ENCODE data around the gene FAM227B.
"Not testable (repeated sequence)": the region's sequence is repeated elsewhere in the genome, so short reads cannot be mapped to it uniquely, and the experiment has no call there.

The FAM227B gene

DNA sequence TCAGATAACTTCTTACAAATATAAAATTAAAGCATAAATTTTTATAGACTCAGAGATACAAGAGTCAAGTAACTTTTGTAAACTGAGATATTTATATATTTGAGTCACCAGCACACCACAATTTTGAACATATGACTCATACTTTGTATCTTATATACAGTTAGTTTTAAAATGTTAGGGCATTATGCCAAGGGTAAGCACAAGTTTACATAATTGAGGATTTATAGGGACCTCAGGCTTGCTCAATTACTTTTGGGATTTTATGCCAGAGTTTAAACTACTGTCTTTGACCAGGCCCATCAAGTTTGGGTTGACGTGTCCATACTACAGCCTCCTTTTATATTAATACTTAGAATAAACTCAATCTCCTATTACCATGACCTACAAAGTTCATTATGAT, 205.0 kb downstream of the FAM227B start:
- no peak for DNase-seq
- in situ Hi-C loops (cut with HindIII; ENCODE audit: low pct_ligation_motif_present, low pct_unique_long_range_greater_than_20kb, low sequenced_read_pairs) = no loop called here

DNA sequence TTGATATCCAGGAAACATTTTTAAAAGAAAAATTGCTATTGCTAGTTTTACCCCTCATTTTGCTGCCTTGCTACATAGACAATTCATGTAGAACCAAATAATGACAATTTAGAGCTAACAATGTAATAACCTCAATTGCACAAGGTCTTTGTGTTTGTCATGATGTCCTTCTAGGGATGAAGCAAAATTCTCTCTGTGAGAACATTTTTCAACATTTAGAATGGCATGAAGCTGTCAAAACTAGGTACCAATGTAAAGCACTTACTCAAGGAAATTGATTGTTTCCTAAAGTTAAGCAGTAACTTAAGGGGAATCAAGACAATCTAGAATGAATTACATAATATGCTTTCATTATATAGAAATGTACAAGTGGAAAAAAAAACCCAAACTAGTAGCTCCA, 205.5 kb downstream of the FAM227B start:
- in situ Hi-C loops (cut with HindIII; ENCODE audit: low pct_ligation_motif_present, low pct_unique_long_range_greater_than_20kb, low sequenced_read_pairs) = no loop called here
- no peak for DNase-seq

DNA sequence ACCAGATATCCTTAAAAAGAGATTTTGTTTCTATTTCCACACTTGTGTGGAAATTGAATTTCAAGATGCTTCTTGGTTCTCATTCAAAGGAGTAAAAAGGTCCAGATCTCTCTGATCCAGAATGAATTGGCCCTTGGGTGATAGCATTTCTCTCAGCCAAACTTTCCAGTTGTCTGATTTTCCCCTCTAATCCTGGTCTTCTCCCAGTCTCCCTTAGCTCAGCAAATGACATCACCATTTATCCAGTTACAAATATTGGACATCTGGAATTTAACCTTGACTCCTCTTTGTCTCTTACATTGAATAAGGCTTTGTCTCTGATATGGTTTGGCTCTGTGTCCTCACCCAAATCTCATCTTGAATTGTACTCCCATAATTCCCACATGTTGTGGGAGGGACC, 207.8 kb downstream of the FAM227B start:
- in situ Hi-C loops (cut with HindIII; ENCODE audit: low pct_ligation_motif_present, low pct_unique_long_range_greater_than_20kb, low sequenced_read_pairs) = no loop called here
- no peak for DNase-seq

DNA sequence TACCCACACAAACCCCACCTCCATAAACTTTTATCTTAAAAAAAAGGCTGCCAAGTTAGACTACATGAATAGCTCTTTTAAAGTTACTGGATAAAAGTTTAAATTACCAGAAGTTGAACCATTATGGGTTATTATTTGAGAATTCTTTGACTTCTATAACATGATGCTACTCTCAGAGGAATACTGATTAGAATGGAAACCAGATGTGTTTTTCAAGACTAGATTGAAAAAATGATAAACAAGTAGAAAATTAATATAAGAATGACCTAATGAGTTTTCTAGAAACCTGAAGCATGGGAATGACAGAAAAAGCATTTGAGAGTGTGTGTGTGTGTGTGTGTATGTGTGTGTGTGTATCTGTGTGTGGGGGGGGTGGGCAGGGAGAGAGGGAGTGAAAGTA, 210.0 kb downstream of the FAM227B start:
- DNase-seq = no peak
- in situ Hi-C loops (cut with HindIII; ENCODE audit: low pct_ligation_motif_present, low pct_unique_long_range_greater_than_20kb, low sequenced_read_pairs) = no loop called here

DNA sequence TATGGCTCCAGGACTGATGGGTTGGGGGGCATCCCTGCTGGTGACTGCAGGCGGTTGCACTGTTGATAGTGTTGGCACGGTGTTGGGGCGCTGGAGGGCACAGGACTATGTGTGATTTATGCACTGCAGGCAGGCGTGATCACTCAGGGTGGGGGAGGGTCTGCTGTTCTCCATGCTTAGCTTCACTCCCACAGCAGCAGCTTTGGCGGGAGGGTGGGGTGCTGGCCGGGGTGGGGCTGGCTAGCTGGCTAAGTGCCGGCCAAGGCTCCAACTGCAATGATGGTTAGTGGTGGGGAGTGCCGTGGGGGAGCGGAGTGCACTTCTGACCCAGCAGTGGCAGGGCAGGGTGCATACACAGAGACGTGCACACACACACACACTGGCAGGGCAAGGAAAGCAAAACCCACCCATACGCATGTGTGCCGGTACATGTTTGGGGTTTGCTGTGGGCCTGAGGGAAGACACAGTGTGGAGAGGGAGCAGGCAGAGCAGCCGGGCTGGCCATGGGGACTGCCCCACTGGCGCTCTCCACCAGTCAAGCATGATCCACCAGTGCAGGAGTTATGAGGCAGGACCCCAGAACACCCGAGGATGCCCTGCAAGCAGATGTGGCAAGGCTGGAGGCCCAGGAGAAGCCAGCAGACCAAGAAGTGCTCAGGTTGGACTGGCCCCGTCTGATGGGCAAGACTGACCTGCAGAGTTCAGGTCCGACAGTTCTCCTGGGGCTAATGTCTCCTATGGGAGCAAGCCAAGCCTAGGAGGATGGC, 214.1 kb downstream of the FAM227B start:
- in situ Hi-C loops (cut with HindIII; ENCODE audit: low pct_ligation_motif_present, low pct_unique_long_range_greater_than_20kb, low sequenced_read_pairs) = no loop called here
- DNase-seq = no peak

DNA sequence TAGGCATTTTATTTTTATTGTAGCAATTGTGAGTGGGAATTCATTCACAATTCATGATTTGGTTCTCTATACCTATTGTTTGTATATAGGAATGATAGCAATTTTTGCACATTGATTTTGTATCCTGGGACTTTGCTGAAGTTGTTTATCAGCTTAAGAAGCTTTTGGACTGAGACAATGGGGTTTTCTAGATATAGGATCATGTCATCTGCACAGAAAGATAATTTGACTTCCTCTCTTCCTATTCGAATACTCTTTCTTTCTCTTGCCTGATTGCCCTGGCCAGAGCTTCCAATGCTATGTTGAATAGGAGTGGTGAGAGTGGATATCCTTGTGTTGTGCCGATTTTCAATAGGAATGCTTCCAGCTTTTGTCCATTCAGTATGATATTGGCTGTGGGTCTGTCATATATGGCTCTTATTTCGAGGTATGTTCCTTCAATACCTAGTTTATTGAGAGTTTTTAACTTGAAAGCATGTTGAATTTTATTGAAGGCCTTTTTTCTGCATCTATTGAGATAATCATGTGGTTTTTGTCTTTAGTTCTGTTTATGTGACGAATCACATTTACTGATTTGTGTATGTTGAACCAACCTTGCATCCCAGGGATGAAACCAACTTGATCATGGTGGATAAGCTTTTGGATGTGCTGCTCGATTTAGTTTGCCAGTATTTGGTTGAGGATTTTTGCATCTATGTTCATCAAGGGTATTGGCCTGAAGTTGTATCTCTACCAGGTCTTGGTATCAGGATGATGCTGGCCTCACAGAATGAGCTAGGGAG, 217.9 kb downstream of the FAM227B start:
- DNase-seq; in situ Hi-C loops (cut with HindIII; ENCODE audit: low pct_ligation_motif_present, low pct_unique_long_range_greater_than_20kb, low sequenced_read_pairs): not testable (repeated sequence)

DNA sequence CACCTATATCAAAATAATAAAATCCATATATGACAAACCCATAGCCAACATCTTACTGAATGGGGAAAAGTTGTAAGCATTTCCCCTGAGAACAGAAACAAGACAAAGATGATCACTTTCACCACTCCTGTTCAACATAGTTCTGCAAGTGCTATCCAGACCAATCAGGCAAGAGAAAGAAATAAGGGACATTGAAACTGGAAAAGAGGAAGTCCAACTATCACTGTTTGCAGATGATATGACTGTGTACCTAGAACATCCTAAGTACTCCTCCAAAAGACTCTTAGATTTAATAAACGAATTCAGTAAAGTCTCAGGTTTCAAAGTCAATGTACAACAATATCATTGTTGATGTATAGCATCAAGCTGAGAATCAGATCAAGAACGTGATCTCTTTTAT, 233.1 kb downstream of the FAM227B start:
- in situ Hi-C loops (cut with HindIII; ENCODE audit: low pct_ligation_motif_present, low pct_unique_long_range_greater_than_20kb, low sequenced_read_pairs) = no loop called here
- DNase-seq = no peak

DNA sequence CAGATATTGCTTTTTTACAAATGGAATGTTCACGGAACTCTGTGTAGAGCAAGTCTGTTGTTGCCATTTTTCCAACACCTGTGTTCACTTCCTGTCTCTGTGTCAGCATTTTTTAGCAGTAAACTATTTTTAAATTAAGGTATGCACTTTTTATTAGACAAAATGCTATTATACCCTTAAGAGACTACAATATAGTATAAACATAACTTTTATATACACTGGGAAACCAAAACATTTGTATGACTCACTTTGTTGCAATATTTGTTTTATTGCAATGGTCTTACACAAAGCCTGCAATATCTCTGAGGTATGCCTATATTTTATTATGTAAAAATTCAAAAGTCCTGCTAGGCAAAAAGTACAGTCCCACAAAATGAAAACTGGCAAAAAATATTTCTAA, 237.4 kb downstream of the FAM227B start:
- DNase-seq = no peak
- in situ Hi-C loops (cut with HindIII; ENCODE audit: low pct_ligation_motif_present, low pct_unique_long_range_greater_than_20kb, low sequenced_read_pairs) = no loop called here

DNA sequence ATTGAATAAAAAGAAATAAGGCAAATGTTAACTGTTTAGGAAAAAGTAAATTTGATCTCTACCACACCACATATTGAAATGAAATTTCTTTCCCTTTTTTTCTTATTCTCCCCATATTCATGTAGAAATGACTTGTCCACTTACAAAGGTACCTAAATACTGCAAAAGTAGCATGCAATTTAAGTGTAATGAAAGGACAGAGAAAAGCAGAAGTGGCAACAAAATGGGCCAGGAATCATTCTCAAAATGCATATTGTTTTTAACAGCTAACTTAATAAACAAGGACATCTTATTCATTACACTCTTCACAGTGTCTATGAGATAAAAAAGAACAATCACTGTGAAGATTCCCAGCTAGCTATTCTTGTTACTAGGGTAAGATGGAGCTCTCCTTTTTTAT, 238.2 kb downstream of the FAM227B start:
- in situ Hi-C loops (cut with HindIII; ENCODE audit: low pct_ligation_motif_present, low pct_unique_long_range_greater_than_20kb, low sequenced_read_pairs) = no loop called here
- DNase-seq = no peak

DNA sequence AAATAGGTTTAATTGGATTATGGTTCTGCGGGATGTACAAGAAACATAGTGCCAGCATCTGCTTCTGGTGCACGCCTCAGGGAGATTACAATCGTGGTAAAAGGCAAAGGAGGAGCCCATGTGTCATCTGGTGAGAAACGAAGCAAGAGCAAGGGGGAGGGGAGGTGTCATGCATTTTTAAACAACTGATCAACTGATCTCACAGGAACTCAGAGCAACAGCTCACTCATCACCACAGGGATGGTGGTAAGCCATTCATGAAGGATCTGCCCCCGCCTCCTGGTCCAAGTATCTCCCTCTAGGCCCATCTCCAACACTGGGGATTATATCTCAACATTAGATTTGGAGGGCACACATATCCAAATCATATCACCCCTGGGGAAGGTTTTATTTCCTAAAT, 239.7 kb downstream of the FAM227B start:
- in situ Hi-C loops (cut with HindIII; ENCODE audit: low pct_ligation_motif_present, low pct_unique_long_range_greater_than_20kb, low sequenced_read_pairs) = no loop called here

DNA sequence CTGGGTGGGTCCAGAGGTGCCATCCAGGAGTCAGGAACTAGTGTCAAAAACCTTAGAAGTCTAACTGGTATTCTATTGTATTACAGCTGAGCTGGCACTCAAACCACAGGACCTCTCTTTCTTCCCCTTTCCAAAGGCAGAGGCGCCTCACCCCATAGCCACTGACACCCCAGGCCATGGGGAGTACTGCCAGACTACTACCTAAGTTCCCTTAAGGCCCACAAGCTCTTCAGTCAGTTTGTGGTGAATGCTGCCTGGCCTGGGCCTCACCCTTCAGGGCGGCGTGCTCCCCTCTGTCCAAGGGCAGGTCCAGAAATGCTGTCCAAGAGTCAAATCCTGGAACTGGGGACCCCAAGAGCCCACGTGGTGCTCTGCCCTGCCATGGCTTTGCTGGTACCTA, 240.6 kb downstream of the FAM227B start:
- in situ Hi-C loops (cut with HindIII; ENCODE audit: low pct_ligation_motif_present, low pct_unique_long_range_greater_than_20kb, low sequenced_read_pairs) = no loop called here
- no peak for DNase-seq

More for the DNA sequence above, 239.7 kb downstream of the FAM227B start:
- DNase-seq = no peak

DNA sequence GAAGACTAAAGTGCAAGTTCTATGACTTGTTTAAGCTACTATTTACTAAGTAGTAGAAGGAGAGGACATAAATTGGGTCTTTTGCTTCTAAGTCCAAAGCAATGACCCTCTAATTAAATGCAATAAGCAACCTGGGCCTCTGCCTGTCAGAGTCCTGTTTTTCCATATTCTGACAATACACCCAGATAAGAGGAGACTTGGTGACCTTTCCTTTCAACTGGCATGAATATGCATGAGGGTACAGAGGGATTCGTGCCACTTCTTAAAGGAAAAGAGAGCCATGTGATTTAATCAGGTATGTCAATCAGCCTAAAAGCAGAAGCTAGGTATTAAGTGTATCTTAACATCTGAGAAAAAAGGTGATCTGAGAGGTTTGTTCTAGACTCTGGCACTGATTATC, 248.3 kb downstream of the FAM227B start:
- in situ Hi-C loops (cut with HindIII; ENCODE audit: low pct_ligation_motif_present, low pct_unique_long_range_greater_than_20kb, low sequenced_read_pairs) = no loop called here

DNA sequence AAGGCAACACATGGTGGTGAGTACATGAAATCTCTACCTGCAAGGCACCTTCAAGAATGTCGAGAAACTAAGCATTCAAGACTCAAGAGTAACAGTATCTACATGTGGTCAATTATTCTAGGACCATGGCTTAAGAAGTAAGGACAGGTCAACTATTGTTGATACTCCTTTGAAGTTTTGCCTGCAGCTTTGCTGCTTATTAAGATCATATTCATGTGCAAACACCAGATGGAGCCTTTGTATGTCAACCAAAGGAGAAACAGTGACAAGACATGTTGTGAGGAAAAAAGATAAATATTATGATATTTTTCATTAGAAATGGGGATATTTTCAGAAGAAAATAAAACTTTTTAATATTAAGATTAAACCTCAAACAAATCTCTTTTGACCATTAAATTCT, 249.8 kb downstream of the FAM227B start:
- DNase-seq = peak; percentile 22
- in situ Hi-C loops (cut with HindIII; ENCODE audit: low pct_ligation_motif_present, low pct_unique_long_range_greater_than_20kb, low sequenced_read_pairs) = no loop called here

More for the DNA sequence above, 248.3 kb downstream of the FAM227B start:
- no peak for DNase-seq

DNA sequence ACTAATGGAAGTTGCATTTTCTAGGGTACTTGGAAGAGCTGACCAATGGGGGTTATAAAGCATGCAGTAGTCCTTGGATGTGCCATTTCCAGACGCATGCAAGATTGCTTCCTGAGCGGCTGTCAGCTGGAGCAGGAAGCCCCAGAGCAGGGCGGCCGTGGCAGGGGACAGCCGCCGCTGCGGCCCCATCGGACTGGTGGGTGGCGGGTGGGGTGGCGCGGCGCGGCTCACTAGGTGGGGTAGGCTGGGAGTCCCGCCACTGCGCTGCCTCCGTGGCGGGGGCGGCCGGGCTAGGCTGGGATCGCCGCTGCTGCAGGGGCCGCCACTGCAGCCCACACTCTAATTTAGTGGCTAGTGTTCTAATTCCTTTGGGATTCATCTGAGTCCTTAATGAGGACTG, 254.1 kb downstream of the FAM227B start:
- in situ Hi-C loops (cut with HindIII; ENCODE audit: low pct_ligation_motif_present, low pct_unique_long_range_greater_than_20kb, low sequenced_read_pairs) = no loop called here
- DNase-seq = no peak

DNA sequence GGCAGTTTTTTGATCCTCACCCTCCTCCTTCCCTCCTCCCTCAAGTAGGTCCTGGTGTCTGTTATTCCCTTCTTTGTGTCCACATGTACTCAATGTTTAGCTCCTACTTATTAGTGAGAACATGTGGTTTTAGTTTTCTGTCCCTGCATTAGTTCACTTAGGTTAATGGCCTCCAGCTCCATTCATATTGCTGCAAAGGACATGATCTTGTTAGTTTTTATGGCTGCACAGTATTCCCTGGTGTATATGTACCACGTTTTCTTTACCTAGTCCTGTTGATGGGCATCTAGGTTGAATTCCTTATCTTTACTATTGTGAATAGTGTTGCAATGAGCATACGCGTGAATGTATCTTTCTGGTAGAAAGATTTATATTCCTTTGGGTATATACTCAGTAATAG, 259.2 kb downstream of the FAM227B start:
- no peak for DNase-seq
- in situ Hi-C loops (cut with HindIII; ENCODE audit: low pct_ligation_motif_present, low pct_unique_long_range_greater_than_20kb, low sequenced_read_pairs) = no loop called here

DNA sequence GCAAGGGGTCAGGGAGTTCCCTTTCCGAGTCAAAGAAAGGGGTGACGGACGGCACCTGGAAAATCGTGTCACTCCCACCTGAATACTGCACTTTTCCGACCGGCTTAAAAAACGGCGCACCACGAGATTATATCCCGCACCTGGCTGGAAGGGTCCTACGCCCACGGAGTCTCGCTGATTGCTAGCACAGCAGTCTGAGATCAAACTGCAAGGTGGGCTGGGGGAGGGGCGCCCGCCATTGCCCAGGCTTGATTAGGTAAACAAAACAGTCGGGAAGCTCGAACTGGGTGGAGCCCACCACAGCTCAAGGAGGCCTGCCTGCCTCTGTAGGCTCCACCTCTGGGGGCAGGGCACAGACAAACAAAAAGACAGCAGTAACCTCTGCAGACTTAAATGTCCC, 266.2 kb downstream of the FAM227B start:
- in situ Hi-C loops (cut with HindIII; ENCODE audit: low pct_ligation_motif_present, low pct_unique_long_range_greater_than_20kb, low sequenced_read_pairs); DNase-seq: not testable (repeated sequence)

DNA sequence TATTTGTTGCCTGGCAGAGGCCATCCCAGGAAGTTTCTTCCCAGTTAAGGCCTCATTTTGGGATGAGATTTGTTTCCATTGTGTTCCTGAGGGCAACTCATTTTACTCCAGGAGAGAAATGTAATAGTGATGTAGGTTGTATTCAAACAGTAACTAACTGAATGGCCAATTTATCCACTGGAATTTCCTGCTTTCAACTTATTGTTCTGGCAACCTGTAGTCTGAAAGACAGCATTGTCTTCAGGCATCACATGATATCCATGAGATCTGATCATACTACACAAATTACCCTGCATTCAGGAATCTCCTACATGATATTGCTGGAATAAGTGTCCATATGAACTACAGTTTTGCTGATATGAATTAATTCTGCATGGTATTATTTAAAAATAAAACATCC, 277.1 kb downstream of the FAM227B start:
- in situ Hi-C loops (cut with HindIII; ENCODE audit: low pct_ligation_motif_present, low pct_unique_long_range_greater_than_20kb, low sequenced_read_pairs) = no loop called here

DNA sequence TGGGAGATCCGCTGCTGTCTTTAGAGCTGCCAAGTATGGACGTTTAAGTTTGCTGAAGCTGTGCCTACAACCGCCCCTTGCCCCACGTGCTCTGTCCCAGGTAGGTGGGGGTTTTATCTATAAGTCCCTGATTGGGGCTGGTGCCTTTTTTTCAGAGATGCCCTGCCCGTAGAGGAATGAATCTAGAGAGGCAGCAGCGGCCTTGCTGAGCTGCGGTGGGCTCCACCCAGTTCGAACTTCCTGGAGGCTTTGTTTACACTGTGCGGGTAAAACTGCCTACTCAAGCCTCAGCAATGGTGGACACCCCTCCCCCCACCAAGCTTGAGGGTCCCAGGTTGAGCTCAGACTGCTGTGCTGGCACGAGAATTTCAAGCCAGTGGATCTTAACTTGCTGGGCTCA, 281.0 kb downstream of the FAM227B start:
- in situ Hi-C loops (cut with HindIII; ENCODE audit: low pct_ligation_motif_present, low pct_unique_long_range_greater_than_20kb, low sequenced_read_pairs) = no loop called here
- DNase-seq = no peak

More for the DNA sequence above, 277.1 kb downstream of the FAM227B start:
- no peak for DNase-seq

DNA sequence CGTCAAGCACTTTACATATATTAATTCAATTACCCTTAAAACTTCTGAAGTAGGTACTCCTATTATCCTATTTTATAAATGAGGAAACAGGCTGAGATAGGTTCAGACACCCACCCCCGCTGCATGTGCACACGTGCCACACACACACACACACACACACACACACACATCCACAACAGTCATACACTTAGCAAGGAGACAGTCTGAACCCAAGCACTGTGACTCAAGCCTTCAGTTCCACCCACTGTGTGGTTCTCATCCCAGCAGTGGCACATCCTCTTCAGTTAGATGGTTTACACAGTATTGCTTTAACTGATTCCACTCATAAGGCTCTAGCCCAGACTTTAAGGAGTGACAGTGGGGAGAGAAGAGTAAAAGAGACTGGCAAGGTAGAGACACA, 288.7 kb downstream of the FAM227B start:
- in situ Hi-C loops (cut with HindIII; ENCODE audit: low pct_ligation_motif_present, low pct_unique_long_range_greater_than_20kb, low sequenced_read_pairs) = no loop called here
- no peak for DNase-seq

DNA sequence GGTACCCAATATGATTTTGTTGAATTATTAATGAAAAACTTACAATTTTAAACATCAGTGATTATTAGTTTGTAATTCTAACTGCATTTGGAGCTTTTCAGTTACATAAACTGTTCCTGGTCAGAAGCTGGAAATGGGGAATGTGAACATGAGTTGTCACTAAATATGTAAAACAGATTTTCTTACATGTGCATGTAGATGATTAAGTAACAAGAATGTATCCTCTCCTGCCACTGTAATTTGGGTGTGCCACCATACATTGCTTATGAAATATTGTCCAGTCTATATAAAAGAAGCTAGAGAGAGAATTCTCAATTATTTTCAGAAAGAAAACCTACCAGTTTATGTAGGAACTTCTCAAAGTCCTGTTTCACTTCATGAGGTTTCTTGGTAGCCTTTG, 289.2 kb downstream of the FAM227B start:
- in situ Hi-C loops (cut with HindIII; ENCODE audit: low pct_ligation_motif_present, low pct_unique_long_range_greater_than_20kb, low sequenced_read_pairs) = no loop called here

More for the DNA sequence above, 289.2 kb downstream of the FAM227B start:
- DNase-seq = no peak

Measured in ACHN (cell line).